ENCODE measurements around the gene EYS. TPM values are rescaled to one million over a fixed set of nuclear protein-coding genes. Genes with fewer than 3 reads are reported as not detected.

Gene EYS
- total RNA-seq, 1 experiment from 2014 or later, result 1.5 TPM

DNA sequence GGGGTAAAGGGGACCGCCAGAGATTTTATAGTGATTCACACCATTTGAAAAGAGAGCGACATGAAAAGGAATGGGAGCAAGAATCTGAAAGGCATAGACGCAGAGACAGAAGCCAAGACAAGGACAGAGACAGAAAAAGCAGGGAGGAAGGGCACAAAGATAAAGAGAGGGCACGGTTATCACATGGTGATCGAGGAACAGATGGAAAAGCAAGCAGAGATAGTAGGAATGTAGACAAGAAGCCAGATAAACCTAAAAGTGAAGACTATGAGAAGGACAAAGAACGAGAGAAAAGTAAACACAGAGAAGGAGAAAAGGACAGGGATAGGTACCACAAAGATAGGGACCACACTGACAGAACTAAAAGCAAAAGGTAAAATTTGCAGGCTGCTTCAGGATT is 1993.7 kb downstream of the EYS start:
- Mint-ChIP-seq H3K27me3 (ENCODE audit: insufficient read depth, unreplicated experiment) (no peaks in the 10 kb centered on the region), H3K9me3 (ENCODE audit: unreplicated experiment) (no peaks in the 10 kb centered on the region), H3K36me3 (ENCODE audit: insufficient read depth, unreplicated experiment) (peaks cover 82% of the 10 kb centered on the region), H3K4me3 (ENCODE audit: unreplicated experiment) (no peak overlapping the region), H3K27ac (ENCODE audit: low read depth, unreplicated experiment) (no peak overlapping the region), H3K4me1 (ENCODE audit: insufficient read depth, unreplicated experiment) (peaks cover 6% of the 10 kb centered on the region)
- TSS peak; percentile 31 for BruUV-seq (replicated peaks)
- POLR2A ChIA-PET, result no interaction called here
- intact Hi-C loops (cut with micrococcal nuclease), result no loop called here
- CTCF ChIA-PET, result no interaction called here
- no peak for TF ChIP-seq CTCF (IDR thresholded peaks at IDR 0.05; ENCODE audit: unreplicated experiment)
- no peak for DNase-seq (ENCODE audit: unreplicated experiment)

GRCh38 chr6:63709148-63709547 is 1997.9 kb downstream of the EYS start:
- BruUV-seq (replicated peaks), result no TSS peak
- Mint-ChIP-seq H3K36me3 (ENCODE audit: insufficient read depth, unreplicated experiment) (peaks cover 93% of the 10 kb centered on the region), H3K27ac (ENCODE audit: low read depth, unreplicated experiment) (no peak overlapping the region), H3K27me3 (ENCODE audit: insufficient read depth, unreplicated experiment) (no peaks in the 10 kb centered on the region), H3K4me3 (ENCODE audit: unreplicated experiment) (no peak overlapping the region), H3K4me1 (ENCODE audit: insufficient read depth, unreplicated experiment) (peaks cover 6% of the 10 kb centered on the region), H3K9me3 (ENCODE audit: unreplicated experiment) (no peaks in the 10 kb centered on the region)
- intact Hi-C loops (cut with micrococcal nuclease), result no loop called here
- no peak for DNase-seq (ENCODE audit: unreplicated experiment)
- ChIA-PET POLR2A (interaction anchor here (0.6 kb wide), 1 partner anchor 25 kb away, joined by 3 read pairs; no protein-coding TSS in a partner anchor), CTCF (no interaction called here)
- TF ChIP-seq CTCF (IDR thresholded peaks at IDR 0.05; ENCODE audit: unreplicated experiment), result no peak

DNA sequence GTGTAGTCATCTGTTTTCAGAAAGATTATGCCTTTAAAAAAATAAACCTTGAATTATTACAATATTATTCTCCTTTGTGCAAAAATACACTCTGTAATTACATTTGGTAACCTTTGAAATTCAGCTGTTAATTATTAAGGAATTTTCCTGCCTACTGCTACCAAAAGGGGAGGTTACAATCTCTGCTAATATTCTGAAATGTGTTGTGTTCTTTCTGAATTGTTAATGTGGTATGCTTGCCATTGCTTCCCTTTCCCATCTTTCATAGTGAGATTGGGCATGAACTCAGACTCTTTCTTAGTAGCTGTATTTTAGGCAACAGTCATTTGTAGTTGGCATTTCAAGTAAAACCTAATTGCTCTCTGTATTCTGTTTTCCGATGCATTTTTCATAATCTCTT is 1998.4 kb downstream of the EYS start:
- Mint-ChIP-seq H3K27ac (ENCODE audit: low read depth, unreplicated experiment) (no peak overlapping the region), H3K9me3 (ENCODE audit: unreplicated experiment) (no peaks in the 10 kb centered on the region), H3K27me3 (ENCODE audit: insufficient read depth, unreplicated experiment) (no peaks in the 10 kb centered on the region), H3K4me3 (ENCODE audit: unreplicated experiment) (no peak overlapping the region), H3K36me3 (ENCODE audit: insufficient read depth, unreplicated experiment) (peaks cover 91% of the 10 kb centered on the region), H3K4me1 (ENCODE audit: insufficient read depth, unreplicated experiment) (peaks cover 6% of the 10 kb centered on the region)
- intact Hi-C loops (cut with micrococcal nuclease), result no loop called here
- TF ChIP-seq CTCF (IDR thresholded peaks at IDR 0.05; ENCODE audit: unreplicated experiment), result no peak
- DNase-seq (ENCODE audit: unreplicated experiment), result no peak
- BruUV-seq (replicated peaks), result no TSS peak
- ChIA-PET POLR2A (interaction anchor here (0.6 kb wide), 1 partner anchor 64 kb away, joined by 5 read pairs; no protein-coding TSS in a partner anchor), CTCF (interaction anchor here (0.9 kb wide), 1 partner anchor 52 kb away, joined by 7 read pairs; no protein-coding TSS in a partner anchor)

DNA sequence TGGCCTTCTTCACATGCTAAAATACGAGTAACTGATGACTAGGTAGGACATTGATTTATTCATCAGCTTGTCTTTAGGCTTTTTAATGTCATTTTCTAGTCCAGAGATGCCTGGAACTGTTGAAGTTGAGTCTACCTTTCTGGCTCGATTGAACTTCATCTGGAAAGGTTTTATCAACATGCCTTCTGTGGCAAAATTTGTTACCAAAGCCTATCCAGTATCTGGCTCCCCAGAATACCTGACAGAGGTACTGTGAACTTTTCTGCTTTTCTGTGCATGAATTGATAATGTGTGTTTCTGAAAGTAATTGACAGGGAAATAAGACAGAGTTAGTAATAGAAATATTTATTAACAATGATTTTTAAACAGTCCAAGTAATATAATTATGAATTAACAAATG is 2000.4 kb downstream of the EYS start:
- H3K36me3 Mint-ChIP-seq (ENCODE audit: insufficient read depth, unreplicated experiment), result peaks cover 91% of the 10 kb centered on the region
- BruUV-seq (replicated peaks), result no TSS peak
- intact Hi-C loops (cut with micrococcal nuclease), result no loop called here
- no peak for TF ChIP-seq CTCF (IDR thresholded peaks at IDR 0.05; ENCODE audit: unreplicated experiment)
- no peaks in the 10 kb centered on the region for H3K9me3 Mint-ChIP-seq (ENCODE audit: unreplicated experiment)
- H3K4me1 Mint-ChIP-seq (ENCODE audit: insufficient read depth, unreplicated experiment), result no peaks in the 10 kb centered on the region
- POLR2A ChIA-PET, result no interaction called here
- H3K27me3 Mint-ChIP-seq (ENCODE audit: insufficient read depth, unreplicated experiment), result no peaks in the 10 kb centered on the region
- no peak overlapping the region for H3K4me3 Mint-ChIP-seq (ENCODE audit: unreplicated experiment)
- DNase-seq (ENCODE audit: unreplicated experiment), result no peak
- no peak overlapping the region for H3K27ac Mint-ChIP-seq (ENCODE audit: low read depth, unreplicated experiment)
- CTCF ChIA-PET, result interaction anchor here (0.9 kb wide), 1 partner anchor 357 kb away, joined by 3 read pairs; no protein-coding TSS in a partner anchor

All from MCF 10A (cell line).